ENCODE measurements around the gene DOC2A. TPM values are rescaled to one million over a fixed set of nuclear protein-coding genes. Genes with fewer than 3 reads are reported as not detected.

DOC2A gene
- total RNA-seq, 1 donor from 2014 or later: not detected

GRCh38 chr16:30030011-30030685 lies 19.3 kb upstream of the DOC2A start:
- TF ChIP-seq CTCF (IDR thresholded peaks at IDR 0.05; ENCODE audit: insufficient read depth, low read length, severe bottlenecking): no peak
- no peak for DNase-seq (ENCODE audit: low read depth)
- peaks cover 33% of the 10 kb centered on the region for H3K27me3 ChIP-seq (ENCODE audit: control insufficient read depth, insufficient read depth, low read length)

GRCh38 chr16:30028438-30029076 lies 17.7 kb upstream of the DOC2A start:
- Histone ChIP-seq H3K27me3 (ENCODE audit: control insufficient read depth, insufficient read depth, low read length) (peaks cover 33% of the 10 kb centered on the region), H3K36me3 (ENCODE audit: control insufficient read depth, insufficient read depth, low read length) (no peaks in the 10 kb centered on the region), H3K4me3 (ENCODE audit: low read depth, low read length) (no peak overlapping the region)
- TF ChIP-seq CTCF (IDR thresholded peaks at IDR 0.05; ENCODE audit: insufficient read depth, low read length, severe bottlenecking): no peak
- DNase-seq (ENCODE audit: low read depth): no peak
- FAIRE-seq: no peak

More at GRCh38 chr16:30030011-30030685, 19.3 kb upstream of the DOC2A start:
- Histone ChIP-seq H3K36me3 (ENCODE audit: control insufficient read depth, insufficient read depth, low read length) (no peaks in the 10 kb centered on the region), H3K4me3 (ENCODE audit: low read depth, low read length) (no peak overlapping the region)
- no peak for FAIRE-seq

GRCh38 chr16:30027588-30028437 lies 17.0 kb upstream of the DOC2A start:
- H3K36me3 ChIP-seq (ENCODE audit: control insufficient read depth, insufficient read depth, low read length): no peaks in the 10 kb centered on the region
- H3K4me3 ChIP-seq (ENCODE audit: low read depth, low read length): no peak overlapping the region
- no peak for FAIRE-seq
- DNase-seq (ENCODE audit: low read depth): no peak
- no peak for TF ChIP-seq CTCF (IDR thresholded peaks at IDR 0.05; ENCODE audit: insufficient read depth, low read length, severe bottlenecking)
- H3K27me3 ChIP-seq (ENCODE audit: control insufficient read depth, insufficient read depth, low read length): peaks cover 33% of the 10 kb centered on the region

GRCh38 chr16:30026449-30026848 lies 15.6 kb upstream of the DOC2A start:
- Histone ChIP-seq H3K36me3 (ENCODE audit: control insufficient read depth, insufficient read depth, low read length) (no peaks in the 10 kb centered on the region), H3K4me3 (ENCODE audit: low read depth, low read length) (no peak overlapping the region), H3K27me3 (ENCODE audit: control insufficient read depth, insufficient read depth, low read length) (peaks cover 24% of the 10 kb centered on the region)
- FAIRE-seq (no peak), DNase-seq (ENCODE audit: low read depth) (no peak)
- TF ChIP-seq CTCF (IDR thresholded peaks at IDR 0.05; ENCODE audit: insufficient read depth, low read length, severe bottlenecking): no peak

- Histone ChIP-seq H3K27me3 (ENCODE audit: control insufficient read depth, insufficient read depth, low read length) (peaks cover 20% of the 10 kb centered on the region), H3K36me3 (ENCODE audit: control insufficient read depth, insufficient read depth, low read length) (no peaks in the 10 kb centered on the region), H3K4me3 (ENCODE audit: low read depth, low read length) (no peak overlapping the region)
- DNase-seq (ENCODE audit: low read depth) (no peak), FAIRE-seq (no peak)
- no peak for TF ChIP-seq CTCF (IDR thresholded peaks at IDR 0.05; ENCODE audit: insufficient read depth, low read length, severe bottlenecking)
Observed at GRCh38 chr16:30025574-30025973, 14.7 kb upstream of the DOC2A start.
